Purkinje cell (primary cell): ENCODE data around the gene ZNF502. TPM values are rescaled to one million over a fixed set of nuclear protein-coding genes. Genes with fewer than 3 reads are reported as not detected.

Experiments
- polyA plus RNA-seq: library from polyadenylated mRNA; unstranded; fragments of >200 nt; fragmentation: Nextera tagmentation; gene quantifications from 2 replicates; pipeline ENCODE4 v1.2.1, GENCODE V29; 2014

The ZNF502 gene
- 2.6 and 4.6 TPM in 2 replicates for polyA plus RNA-seq

GRCh38 chr3:44712455-44713075, at the start of gene ZNF502:
ZNF502 (plus strand) TSS chr3:44712660; CDS start chr3:44720262, 7,602 bp downstream.

GRCh38 chr3:44729384-44729910, 17.0 kb downstream of the ZNF502 start, which contains the start of gene ZNF501:
ZNF501 (plus strand) TSS chr3:44729635; CDS start chr3:44734422, 4,787 bp downstream.

GRCh38 chr3:44761424-44762169, 49.1 kb downstream of the ZNF502 start, which contains the start of the genes KIAA1143 and KIF15:
KIAA1143 (minus strand) TSS chr3:44761619; CDS start chr3:44761602, 17 bp downstream.
KIF15 (plus strand) TSS chr3:44761794; CDS start chr3:44761866, 72 bp downstream.

Other genes starting within 250 kb of the ZNF502 start
- gene ZNF445, start 235.0 kb upstream of the ZNF502 start, polyA plus RNA-seq, result 1.2 and 1.6 TPM in 2 replicates
- gene ZKSCAN7, start 157.5 kb upstream of the ZNF502 start, polyA plus RNA-seq, result 2.2 and 2.7 TPM in 2 replicates
- 2.2 and 2.9 TPM in 2 replicates for gene ZNF660, start 127.7 kb upstream of the ZNF502 start, polyA plus RNA-seq
- gene ZNF197, start 87.6 kb upstream of the ZNF502 start, polyA plus RNA-seq, result 8.0 and 11.2 TPM in 2 replicates
- gene ZNF35, start 63.9 kb upstream of the ZNF502 start, polyA plus RNA-seq, result 3.8 and 6.0 TPM in 2 replicates
- 0.20 and 2.7 TPM in 2 replicates for gene ZNF501, start 17.0 kb downstream of the ZNF502 start, polyA plus RNA-seq
- 41.8 and 49.7 TPM in 2 replicates for gene KIAA1143, start 49.0 kb downstream of the ZNF502 start, polyA plus RNA-seq
- 0.28 and 1.9 TPM in 2 replicates for gene KIF15, start 49.1 kb downstream of the ZNF502 start, polyA plus RNA-seq
- 17.5 and 20.8 TPM in 2 replicates for gene TMEM42, start 149.3 kb downstream of the ZNF502 start, polyA plus RNA-seq
- gene TGM4, start 161.9 kb downstream of the ZNF502 start, polyA plus RNA-seq, result not detected in 2 replicates